ENCODE results near the gene KAT2A.

GRCh38 chr17:42132941-42133340 is 11.8 kb upstream of the KAT2A start:
- TF ChIP-seq POU6F1 (CRISPR knock-in tag; IDR thresholded peaks at IDR 0.05; ENCODE audit: borderline replicate concordance, low read depth) (no peak), CREB5 (CRISPR knock-in tag; IDR thresholded peaks at IDR 0.05; ENCODE audit: low read depth) (no peak), TSHZ2 (CRISPR knock-in tag; IDR thresholded peaks at IDR 0.05) (no peak), ARNTL (CRISPR knock-in tag; IDR thresholded peaks at IDR 0.05; ENCODE audit: borderline replicate concordance, low read depth) (no peak), ZFP3 (CRISPR knock-in tag; IDR thresholded peaks at IDR 0.05) (no peak), CSRNP3 (CRISPR knock-in tag; IDR thresholded peaks at IDR 0.05) (no peak), TCF4 (CRISPR knock-in tag; IDR thresholded peaks at IDR 0.05; ENCODE audit: borderline replicate concordance) (no peak), ISL1 (CRISPR knock-in tag; IDR thresholded peaks at IDR 0.05) (no peak), PATZ1 (CRISPR knock-in tag; IDR thresholded peaks at IDR 0.05; ENCODE audit: borderline replicate concordance) (no peak), TOX (CRISPR knock-in tag; IDR thresholded peaks at IDR 0.05; ENCODE audit: borderline replicate concordance) (no peak), ZC3H10 (CRISPR knock-in tag; IDR thresholded peaks at IDR 0.05) (no peak), RARB (CRISPR knock-in tag; IDR thresholded peaks at IDR 0.05) (no peak), OSR1 (CRISPR knock-in tag; IDR thresholded peaks at IDR 0.05) (no peak)
